ENCODE measurements around the gene IRF7. TPM values are rescaled to one million over a fixed set of nuclear protein-coding genes. Genes with fewer than 3 reads are reported as not detected.

The IRF7 gene
- total and polyA plus RNA-seq, 8 donors: 9.8 to 50.4 (median 14.3) TPM

DNA sequence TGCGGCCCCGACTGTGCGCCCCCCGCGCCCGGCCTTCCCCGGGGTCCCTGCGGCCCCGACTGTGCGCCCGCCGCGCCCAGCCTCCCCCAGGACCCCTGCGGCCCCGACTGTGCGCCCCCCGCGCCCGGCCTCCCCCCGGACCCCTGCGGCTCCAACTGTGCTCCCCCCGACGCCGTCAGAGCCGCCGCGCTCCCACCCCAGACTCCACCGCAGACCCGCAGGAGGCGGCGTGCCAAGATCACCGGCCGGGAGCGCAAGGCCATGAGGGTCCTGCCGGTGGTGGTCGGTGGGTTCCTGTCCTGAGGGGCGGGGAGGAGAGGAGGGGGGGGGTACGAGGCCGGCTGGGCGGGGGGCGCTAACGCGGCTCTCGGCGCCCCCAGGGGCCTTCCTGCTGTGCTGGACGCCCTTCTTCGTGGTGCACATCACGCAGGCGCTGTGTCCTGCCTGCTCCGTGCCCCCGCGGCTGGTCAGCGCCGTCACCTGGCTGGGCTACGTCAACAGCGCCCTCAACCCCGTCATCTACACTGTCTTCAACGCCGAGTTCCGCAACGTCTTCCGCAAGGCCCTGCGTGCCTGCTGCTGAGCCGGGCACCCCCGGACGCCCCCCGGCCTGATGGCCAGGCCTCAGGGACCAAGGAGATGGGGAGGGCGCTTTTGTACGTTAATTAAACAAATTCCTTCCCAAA lies 24.4 kb upstream of the IRF7 start:
- H3K9me3 ChIP-seq: no peaks in the 10 kb centered on the region
- DNase-seq: peak in 1 of 4 donors; percentile 75
- TF ChIP-seq, protein P1, sequence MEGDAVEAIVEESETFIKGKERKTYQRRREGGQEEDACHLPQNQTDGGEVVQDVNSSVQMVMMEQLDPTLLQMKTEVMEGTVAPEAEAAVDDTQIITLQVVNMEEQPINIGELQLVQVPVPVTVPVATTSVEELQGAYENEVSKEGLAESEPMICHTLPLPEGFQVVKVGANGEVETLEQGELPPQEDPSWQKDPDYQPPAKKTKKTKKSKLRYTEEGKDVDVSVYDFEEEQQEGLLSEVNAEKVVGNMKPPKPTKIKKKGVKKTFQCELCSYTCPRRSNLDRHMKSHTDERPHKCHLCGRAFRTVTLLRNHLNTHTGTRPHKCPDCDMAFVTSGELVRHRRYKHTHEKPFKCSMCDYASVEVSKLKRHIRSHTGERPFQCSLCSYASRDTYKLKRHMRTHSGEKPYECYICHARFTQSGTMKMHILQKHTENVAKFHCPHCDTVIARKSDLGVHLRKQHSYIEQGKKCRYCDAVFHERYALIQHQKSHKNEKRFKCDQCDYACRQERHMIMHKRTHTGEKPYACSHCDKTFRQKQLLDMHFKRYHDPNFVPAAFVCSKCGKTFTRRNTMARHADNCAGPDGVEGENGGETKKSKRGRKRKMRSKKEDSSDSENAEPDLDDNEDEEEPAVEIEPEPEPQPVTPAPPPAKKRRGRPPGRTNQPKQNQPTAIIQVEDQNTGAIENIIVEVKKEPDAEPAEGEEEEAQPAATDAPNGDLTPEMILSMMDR (IDR thresholded peaks at IDR 0.05): no peak
- no peak overlapping the region for H3K4me3 ChIP-seq
- H3K4me1 ChIP-seq: peaks cover 3 to 32% of the 10 kb centered on the region in 2 donors
- no peak overlapping the region for H3K27ac ChIP-seq
- H3K27me3 ChIP-seq: peaks cover 39 to 57% of the 10 kb centered on the region in 2 donors
- intact Hi-C loops (cut with DNase I): no loop called here
- ATAC-seq: no peak
- H3K36me3 ChIP-seq: peaks cover 0 to 26% of the 10 kb centered on the region in 2 donors

DNA sequence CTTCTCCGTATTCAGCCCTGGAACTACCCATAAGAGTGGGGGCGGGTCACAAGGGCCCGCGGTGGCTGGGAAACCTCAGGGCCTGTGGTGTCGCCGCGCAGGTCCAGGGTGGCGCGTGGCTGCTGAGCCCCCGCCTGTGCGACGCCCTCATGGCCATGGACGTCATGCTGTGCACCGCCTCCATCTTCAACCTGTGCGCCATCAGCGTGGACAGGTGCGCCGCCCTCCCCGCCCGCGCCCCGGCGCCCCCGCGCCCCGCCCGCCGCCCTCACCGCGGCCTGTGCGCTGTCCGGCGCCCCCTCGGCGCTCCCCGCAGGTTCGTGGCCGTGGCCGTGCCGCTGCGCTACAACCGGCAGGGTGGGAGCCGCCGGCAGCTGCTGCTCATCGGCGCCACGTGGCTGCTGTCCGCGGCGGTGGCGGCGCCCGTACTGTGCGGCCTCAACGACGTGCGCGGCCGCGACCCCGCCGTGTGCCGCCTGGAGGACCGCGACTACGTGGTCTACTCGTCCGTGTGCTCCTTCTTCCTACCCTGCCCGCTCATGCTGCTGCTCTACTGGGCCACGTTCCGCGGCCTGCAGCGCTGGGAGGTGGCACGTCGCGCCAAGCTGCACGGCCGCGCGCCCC lies 23.7 kb upstream of the IRF7 start:
- no peak for ATAC-seq
- H3K27me3 ChIP-seq: peaks cover 39 to 57% of the 10 kb centered on the region in 2 donors
- H3K36me3 ChIP-seq: peaks cover 0 to 24% of the 10 kb centered on the region in 2 donors
- no peak overlapping the region for H3K4me3 ChIP-seq
- no peak overlapping the region for H3K27ac ChIP-seq
- peak in 1 of 4 donors; percentile 46 for DNase-seq
- H3K9me3 ChIP-seq: no peaks in the 10 kb centered on the region
- TF ChIP-seq, protein P1 (IDR thresholded peaks at IDR 0.05): no peak
- intact Hi-C loops (cut with DNase I): no loop called here
- peaks cover 3 to 32% of the 10 kb centered on the region in 2 donors for H3K4me1 ChIP-seq

DNA sequence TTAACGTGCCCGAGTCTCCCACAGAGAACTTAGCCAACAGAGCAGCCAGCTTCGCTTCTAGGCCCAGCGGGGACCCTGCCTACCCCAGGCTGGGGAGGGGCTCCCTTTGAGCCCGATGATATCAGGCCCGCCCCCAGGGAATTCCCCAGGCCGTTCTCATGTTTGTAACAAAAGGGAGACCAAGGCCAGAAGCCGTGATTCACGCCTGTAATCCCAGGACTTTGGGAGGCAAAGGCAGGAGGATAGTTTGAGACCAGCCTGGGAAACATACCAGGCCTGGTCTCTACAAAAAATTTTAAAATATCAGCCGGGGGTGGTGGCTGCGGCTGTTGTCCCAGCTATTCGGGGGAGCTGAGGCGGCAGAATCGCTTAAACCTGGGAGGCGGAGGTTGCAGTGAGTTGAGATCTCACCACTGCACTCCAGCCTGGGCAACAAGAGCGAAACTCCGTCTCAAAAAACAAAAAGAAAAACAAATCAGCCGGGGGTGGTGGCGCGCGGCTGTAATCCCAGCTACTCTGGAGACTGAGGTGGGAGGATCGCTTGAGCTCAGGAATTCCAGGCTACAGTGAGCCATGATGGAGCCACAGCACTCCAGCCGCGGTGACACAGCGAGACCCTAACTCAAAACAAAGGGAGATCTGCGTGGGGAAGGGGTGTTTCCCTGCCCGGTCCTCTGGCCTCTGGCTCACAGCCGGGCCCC lies 23.0 kb upstream of the IRF7 start:
- H3K4me3 ChIP-seq: no peak overlapping the region
- H3K4me1 ChIP-seq: peaks cover 3 to 32% of the 10 kb centered on the region in 2 donors
- H3K27me3 ChIP-seq: peaks cover 39 to 57% of the 10 kb centered on the region in 2 donors
- TF ChIP-seq, protein P1 (IDR thresholded peaks at IDR 0.05): no peak
- ATAC-seq: no peak
- intact Hi-C loops (cut with DNase I): no loop called here
- no peak for DNase-seq
- no peak overlapping the region for H3K27ac ChIP-seq
- H3K9me3 ChIP-seq: no peaks in the 10 kb centered on the region
- peaks cover 0 to 17% of the 10 kb centered on the region in 2 donors for H3K36me3 ChIP-seq

DNA sequence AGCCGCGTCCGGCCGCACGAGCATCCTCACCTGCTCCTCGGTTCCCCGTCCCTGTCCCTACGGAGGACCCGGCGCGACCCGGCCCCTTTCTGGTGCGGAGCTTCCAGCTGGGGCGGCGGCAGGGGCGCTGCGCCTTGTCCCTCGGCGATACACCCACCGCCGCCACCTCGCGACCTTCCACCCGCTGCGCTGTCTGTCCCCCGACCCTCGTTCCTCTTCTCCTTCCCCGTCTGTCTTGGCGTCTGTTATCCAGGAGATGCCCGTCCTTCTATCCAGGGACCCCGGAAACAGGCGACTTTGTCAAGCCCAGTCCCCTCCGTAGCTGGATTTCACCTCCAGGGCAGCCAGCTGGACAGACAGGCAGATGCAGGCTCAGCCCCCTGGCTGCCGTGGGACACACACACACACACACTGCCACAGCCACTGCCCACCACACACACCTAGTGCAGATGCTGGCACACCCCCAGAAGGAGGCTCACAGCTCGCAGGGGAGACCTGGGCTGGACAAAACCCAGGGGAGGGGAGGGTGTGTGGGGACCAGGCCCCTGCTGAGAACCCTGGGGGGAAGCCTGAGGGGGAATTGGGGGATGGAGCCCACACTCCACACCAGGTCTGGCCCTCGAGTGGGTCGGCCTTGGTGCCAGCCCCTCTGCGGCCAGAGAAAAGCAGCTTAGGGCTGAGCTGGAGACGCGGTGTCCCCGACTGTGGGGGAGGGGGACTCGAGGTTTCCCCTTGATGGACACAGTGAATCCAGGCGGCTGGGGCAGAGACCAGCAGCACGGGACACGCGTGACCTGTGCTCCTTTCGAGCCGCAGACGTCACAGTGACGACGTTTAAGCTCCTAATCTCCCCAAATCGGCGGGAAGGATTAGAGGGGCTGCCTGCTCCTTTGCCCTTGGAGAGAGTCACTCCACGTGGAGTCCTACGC lies 22.1 kb upstream of the IRF7 start:
- no peak overlapping the region for H3K4me3 ChIP-seq
- no peak for ATAC-seq
- H3K36me3 ChIP-seq: peaks cover 0 to 8% of the 10 kb centered on the region in 2 donors
- intact Hi-C loops (cut with DNase I): no loop called here
- H3K9me3 ChIP-seq: no peaks in the 10 kb centered on the region
- peaks cover 3 to 32% of the 10 kb centered on the region in 2 donors for H3K4me1 ChIP-seq
- no peak for DNase-seq
- H3K27ac ChIP-seq: no peak overlapping the region
- TF ChIP-seq, protein P1 (IDR thresholded peaks at IDR 0.05): no peak
- H3K27me3 ChIP-seq: peaks cover 39 to 57% of the 10 kb centered on the region in 2 donors
